Umbilical cord (tissue), 2 donors: ENCODE measurements around the gene ZBTB8OS. TPM values are rescaled to one million over a fixed set of nuclear protein-coding genes. Genes with fewer than 3 reads are reported as not detected.
"Not testable (repeated sequence)": the region's sequence is repeated elsewhere in the genome, so short reads cannot be mapped to it uniquely, and the experiment has no call there.

Experiments
- DNase-seq: peaks from one replicate; pipeline ENCODE4 v3.0.0-alpha.2; 2015; ENCODE audit warnings: low spot score
- total RNA-seq: library from RNA; depleted of rRNA; stranded (reverse); fragments of >200 nt; gene quantifications from one replicate; pipeline ENCODE4 v1.2.3, GENCODE V29; 2014; ENCODE audit warnings: low replicate concordance; ENCODE audit not compliant: insufficient read depth

ZBTB8OS gene
- total RNA-seq = 20.0 TPM

DNA sequence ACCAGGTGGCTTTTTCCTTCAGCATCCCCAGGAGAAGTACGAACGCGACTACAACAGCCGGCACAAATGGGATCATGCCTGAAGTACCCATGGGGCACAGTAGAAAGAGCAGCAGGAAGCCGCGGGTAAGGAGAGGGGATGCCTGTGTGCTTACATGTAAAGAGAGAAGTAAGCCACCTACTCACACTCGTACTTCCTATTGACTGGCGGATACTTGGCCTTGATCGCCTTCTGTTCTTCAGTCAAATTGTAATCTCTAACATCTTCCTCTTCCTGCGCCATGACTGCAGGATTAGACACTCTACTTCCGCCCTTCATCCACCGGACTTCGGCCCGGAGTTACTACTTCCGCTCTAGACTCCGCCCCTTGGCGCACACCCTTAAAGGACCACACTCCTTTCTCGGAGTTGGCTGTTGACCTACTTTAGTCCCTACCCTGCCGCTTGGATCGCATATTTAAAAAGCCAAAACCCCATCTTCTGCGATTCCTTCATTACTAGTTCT lies at the start of gene ZBTB8OS:
Gene ZBTB8OS, minus strand, starts transcription at position 303 of the 504 bp plus-strand sequence. Its CDS starts 21 bp downstream, at position 282.
- DNase-seq = peak; percentile 97

DNA sequence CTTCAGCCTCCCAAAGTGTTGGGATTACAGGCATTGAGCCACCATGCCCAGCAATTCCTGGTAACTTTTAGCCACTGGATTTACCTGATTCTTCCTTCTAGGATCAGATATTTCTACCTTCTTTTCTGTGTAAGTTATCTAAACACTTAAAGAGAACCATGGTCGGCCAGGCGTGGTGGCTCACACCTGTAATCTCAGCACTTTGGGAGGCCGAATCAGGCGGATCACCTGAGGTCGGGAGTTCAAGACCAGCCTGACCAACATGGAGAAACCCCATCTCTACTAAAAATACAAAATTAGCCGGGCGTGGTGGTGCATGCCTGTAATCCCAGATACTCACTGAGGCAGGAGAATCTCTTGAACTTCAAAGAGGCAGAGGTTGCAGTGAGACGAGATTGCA lies 46.6 kb upstream of the ZBTB8OS start:
- not testable (repeated sequence) for DNase-seq

GRCh38 chr1:32696041-32696440 lies 45.7 kb upstream of the ZBTB8OS start:
- no peak for DNase-seq

DNA sequence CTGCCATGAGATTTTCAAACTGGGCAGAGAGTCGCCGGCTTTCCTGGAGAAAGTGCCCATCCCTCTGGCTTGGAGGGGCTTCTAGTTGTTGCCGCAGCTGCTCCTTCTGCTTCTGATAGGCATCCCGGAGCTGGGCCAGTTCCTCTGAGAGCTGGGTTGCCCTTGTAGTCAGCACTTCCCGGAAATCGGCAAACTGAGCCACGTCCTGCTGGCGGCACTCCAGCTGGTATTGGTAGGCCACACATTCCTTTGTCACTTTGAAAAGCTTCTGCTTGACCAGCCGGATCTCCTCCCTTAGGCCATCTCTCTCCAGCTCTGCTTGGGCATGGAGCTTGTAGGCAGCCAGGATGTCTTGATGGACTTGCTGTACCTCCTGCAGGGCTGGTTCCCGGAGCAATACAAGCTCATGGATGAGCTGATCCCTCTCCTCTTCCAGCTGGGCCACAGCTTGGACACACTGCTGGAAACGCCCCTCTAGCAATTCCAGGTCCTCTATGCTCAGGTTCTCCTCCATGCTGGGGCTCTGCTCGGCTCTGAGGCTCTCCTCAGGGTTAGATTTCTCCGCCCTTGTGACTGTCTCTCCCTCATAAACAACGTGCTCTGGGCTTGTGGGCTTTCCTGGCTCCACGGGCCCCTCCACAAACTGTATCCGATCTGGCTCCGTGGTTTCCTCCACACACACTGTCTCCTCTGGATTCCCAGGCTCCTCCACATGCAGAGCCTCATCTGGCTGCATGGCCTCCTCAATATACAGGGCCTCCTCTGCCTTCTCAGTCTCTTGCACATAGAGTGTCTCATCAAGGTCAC lies 45.0 kb upstream of the ZBTB8OS start:
- no peak for DNase-seq

DNA sequence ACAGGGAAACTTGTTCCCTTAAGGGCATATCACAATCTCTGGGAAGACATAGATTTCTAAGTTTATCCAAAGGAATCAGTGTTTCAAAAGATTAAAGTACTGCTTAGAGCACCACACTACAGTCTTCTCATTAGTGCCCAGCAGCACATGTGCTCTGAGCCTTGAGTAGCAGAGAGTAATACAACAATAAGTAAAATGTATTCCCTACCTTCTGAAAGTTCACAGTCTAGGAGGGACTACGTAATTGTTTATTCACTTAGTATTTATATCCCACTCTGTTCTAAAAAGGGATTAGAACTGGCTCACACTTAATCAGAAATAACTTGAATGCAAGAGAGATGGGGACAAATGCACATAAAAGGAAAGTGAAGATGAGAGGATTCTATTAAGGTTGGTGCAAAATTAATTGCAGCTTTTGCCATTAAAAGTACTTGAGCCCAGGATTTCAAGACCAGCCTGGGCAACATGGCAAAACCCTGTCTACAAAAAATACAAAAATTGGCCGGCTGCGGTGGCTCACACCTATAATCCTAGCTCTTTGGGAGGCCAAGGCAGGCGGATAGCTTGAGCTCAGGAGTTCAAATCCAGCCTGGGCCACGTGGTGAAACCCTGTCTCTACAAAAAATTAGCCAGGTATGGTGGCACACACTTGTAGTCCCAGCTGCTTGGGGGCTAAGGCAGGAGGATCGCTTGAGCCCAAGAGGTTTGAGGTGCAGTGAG lies 43.3 kb upstream of the ZBTB8OS start:
- no peak for DNase-seq

- DNase-seq = no peak
Observed at GRCh38 chr1:32686387-32686786, 36.0 kb upstream of the ZBTB8OS start.

GRCh38 chr1:32685498-32685897 lies 35.1 kb upstream of the ZBTB8OS start:
- DNase-seq = no peak

DNA sequence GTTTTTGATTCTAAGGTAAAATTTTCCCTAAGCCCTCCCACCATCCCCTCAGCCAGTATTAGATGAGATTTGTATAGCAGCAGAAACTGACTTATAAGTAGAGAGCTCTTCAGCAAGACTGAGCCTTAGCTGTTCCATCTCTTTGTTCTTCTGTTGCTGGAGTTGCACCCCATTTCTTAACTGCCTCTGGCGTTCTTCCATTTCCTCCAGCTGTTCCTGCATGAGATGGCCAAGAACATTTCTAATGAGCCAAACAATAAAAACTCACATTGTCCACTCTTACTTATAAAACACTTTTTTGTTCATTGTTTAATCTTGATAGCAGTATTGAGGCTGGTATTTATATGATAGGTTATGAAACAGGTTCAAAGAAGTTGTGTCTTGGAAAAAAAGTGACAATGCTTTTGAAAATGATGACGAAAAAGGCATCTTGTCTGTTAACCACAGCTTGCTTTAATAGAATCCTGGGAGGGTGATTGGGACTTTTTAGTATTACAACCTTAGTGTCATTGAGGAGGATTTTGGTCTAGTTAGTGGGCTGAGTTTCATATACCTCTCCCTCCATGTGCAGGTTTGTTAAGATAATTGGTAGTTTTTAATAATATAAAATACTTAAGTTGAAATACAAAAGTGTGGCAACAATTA lies 33.9 kb upstream of the ZBTB8OS start:
- peak; percentile 31 for DNase-seq

DNA sequence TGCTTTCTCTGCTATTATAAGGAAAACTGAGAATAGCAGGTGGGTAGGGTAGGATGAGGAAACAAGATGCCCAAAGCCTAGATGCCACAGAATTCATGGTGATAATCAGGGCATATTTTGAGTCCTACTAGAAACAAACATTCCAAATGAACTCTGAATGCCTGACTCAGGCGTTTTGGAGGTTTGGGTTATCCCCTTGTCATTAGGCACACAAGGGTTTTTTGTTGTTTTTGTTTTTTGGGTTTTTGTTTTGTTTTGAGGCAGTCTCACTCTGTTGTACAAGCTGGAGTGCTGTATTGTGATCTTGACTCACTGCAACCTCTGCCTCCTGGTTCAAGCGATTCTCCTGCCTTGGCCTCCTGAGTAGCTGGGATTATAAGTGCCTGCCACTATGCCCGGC lies 33.0 kb upstream of the ZBTB8OS start:
- no peak for DNase-seq

- no peak for DNase-seq
Observed at GRCh38 chr1:32681999-32682398, 31.6 kb upstream of the ZBTB8OS start.

GRCh38 chr1:32681509-32681908 lies 31.2 kb upstream of the ZBTB8OS start:
- DNase-seq = peak; percentile 30

- DNase-seq = no peak
Observed at GRCh38 chr1:32680642-32681041, 30.3 kb upstream of the ZBTB8OS start.

- not testable (repeated sequence) for DNase-seq
Observed at GRCh38 chr1:32679993-32680392, 29.6 kb upstream of the ZBTB8OS start.

- no peak for DNase-seq
Observed at GRCh38 chr1:32676945-32677344, 26.6 kb upstream of the ZBTB8OS start.

- not testable (repeated sequence) for DNase-seq
Observed at GRCh38 chr1:32668716-32669115, 18.4 kb upstream of the ZBTB8OS start.

GRCh38 chr1:32666901-32667566 lies 16.7 kb upstream of the ZBTB8OS start:
- DNase-seq = peak; percentile 68

DNA sequence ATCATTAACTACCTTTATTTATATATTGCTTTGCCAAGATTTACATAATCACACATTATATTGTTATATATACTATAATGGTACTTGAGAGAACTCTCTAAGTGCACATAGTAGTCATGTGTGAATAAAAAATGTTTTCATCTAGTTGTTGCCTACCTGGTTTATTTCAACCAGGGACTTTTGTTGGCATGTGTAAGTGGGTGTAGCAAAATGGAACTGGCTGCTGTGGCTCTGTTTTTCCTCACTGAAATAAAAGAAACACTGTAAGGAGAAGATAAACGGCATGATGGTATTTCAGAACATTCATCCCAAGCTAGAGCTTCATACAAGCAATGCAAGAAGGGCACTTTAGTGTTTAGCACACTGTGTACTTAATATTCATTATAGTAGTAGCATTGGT lies 15.6 kb upstream of the ZBTB8OS start:
- peak; percentile 45 for DNase-seq

DNA sequence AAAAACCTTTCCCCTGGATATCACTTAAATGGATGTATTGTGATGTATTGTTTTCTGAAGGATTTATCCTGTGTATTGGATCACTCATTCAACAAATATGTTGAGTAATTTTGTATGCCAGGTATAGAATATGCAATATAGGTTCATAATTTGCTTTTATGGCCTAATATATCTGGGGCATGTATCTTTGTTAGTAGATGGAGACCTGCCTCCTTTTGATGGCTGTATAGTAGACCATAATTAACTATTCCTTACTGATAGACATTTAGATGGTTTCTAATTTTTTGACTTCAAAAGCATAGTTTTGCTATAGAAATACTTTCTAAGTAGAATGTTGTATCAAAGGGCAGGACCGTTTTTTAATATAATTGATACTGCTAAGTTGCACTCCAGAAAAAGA lies 9.2 kb upstream of the ZBTB8OS start:
- DNase-seq = no peak

DNA sequence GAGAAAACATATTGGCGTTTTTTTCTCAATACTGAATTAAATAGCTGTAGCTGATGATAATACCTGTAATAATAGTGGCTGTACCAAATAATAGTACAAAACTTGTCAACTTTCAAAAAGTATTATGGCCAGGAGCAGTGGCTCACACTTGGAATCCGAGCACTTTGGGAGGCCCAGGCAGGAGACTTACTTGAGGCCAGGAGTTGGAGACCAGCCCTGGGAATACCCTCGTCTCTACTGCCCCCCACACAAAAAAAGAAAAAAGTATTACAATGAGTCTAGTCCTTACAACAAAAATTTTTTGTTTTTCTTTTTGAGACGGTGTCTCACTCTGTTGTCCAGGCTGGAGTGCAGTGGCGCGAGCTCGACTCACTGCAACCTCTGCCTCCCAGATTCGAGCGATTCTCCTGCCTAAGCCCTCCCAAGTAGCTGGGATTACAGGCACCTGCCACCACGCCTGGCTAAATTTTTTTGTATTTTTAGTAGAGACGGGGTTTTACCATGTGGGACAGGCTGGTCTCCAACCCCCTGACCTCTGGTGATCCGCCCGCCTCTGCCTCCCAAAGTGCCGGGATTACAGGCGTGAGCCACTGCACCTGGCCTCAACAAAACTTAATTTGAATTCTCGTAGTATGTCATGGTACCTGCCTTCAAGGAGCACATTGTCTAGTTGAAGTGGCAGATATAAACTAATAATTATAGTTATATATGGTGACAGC lies 2.1 kb upstream of the ZBTB8OS start:
- no peak for DNase-seq

GRCh38 chr1:32651461-32652073 lies 1.2 kb upstream of the ZBTB8OS start:
- DNase-seq = no peak
